GM12891 (cell line): ENCODE data around the gene SPOCK1.

Source experiments
- POLR2A ChIP-seq: IDR thresholded peaks from 2 replicates; pipeline ENCODE4 v1.6.1; 2011; ENCODE audit warnings: low read depth, low read length, control low read depth
- POLR2AphosphoS5 ChIP-seq: IDR thresholded peaks from 2 replicates; pipeline ENCODE4 v1.6.1; 2011; ENCODE audit warnings: low read depth, low read length, control low read depth
- POU2F2 ChIP-seq: IDR thresholded peaks from 2 replicates; pipeline ENCODE4 v1.6.1; 2011; ENCODE audit warnings: low read depth, mild to moderate bottlenecking, control low read depth, low read length, moderate library complexity
- TAF1 ChIP-seq: IDR thresholded peaks from 2 replicates; pipeline ENCODE4 v1.6.1; 2011; ENCODE audit warnings: low read depth, low read length, control low read depth

GRCh38 chr5:137051161-137051560, 448.0 kb downstream of the SPOCK1 start:
- TF ChIP-seq TAF1, result no peak
- TF ChIP-seq POLR2A, result no peak
- no peak for TF ChIP-seq POU2F2
- TF ChIP-seq POLR2AphosphoS5, result no peak
